Choroid plexus epithelial cell (primary cell): Measurements from ENCODE around the gene FBXL20.

Experiments used
- DNase-seq: peaks from one replicate; pipeline ENCODE4 v3.0.0-alpha.2; 2010; ENCODE audit warnings: low read depth
- H3K4me3 ChIP-seq: 2 replicates; pipeline ENCODE4 v1.5.1; 2011; ENCODE audit warnings: low read depth, mild to moderate bottlenecking, control low read depth, low read length, moderate library complexity
- TF ChIP-seq, protein P1 (sequence below): conservative IDR thresholded peaks from 2 replicates; pipeline ENCODE4 v1.5.1; 2011; ENCODE audit warnings: low read depth, mild to moderate bottlenecking, control low read depth, inconsistent platforms, low read length, moderate library complexity

FBXL20 gene

DNA sequence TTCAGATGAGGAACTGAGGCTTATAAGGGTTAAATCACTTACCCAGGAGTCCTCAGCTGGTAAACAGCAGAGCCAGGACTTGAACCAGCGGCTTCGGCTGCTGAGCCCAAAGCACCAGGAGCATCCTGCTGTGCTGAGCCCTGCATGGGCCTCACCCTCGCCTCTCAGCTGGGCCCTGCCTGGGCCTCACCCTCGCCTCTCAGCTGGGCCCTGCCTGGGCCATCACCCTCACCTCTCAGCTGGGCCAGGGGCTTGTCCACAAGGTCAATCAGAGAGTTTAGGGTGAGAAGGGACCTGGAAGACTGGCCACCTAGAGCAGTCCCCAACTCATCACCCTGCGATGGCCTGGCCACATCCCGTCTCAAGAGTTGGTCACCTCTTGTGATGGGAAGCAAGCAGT lies 179.9 kb downstream of the FBXL20 start:
- H3K4me3 ChIP-seq: no peak overlapping the region
- DNase-seq: no peak
- TF ChIP-seq, protein P1, sequence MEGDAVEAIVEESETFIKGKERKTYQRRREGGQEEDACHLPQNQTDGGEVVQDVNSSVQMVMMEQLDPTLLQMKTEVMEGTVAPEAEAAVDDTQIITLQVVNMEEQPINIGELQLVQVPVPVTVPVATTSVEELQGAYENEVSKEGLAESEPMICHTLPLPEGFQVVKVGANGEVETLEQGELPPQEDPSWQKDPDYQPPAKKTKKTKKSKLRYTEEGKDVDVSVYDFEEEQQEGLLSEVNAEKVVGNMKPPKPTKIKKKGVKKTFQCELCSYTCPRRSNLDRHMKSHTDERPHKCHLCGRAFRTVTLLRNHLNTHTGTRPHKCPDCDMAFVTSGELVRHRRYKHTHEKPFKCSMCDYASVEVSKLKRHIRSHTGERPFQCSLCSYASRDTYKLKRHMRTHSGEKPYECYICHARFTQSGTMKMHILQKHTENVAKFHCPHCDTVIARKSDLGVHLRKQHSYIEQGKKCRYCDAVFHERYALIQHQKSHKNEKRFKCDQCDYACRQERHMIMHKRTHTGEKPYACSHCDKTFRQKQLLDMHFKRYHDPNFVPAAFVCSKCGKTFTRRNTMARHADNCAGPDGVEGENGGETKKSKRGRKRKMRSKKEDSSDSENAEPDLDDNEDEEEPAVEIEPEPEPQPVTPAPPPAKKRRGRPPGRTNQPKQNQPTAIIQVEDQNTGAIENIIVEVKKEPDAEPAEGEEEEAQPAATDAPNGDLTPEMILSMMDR: no peak

DNA sequence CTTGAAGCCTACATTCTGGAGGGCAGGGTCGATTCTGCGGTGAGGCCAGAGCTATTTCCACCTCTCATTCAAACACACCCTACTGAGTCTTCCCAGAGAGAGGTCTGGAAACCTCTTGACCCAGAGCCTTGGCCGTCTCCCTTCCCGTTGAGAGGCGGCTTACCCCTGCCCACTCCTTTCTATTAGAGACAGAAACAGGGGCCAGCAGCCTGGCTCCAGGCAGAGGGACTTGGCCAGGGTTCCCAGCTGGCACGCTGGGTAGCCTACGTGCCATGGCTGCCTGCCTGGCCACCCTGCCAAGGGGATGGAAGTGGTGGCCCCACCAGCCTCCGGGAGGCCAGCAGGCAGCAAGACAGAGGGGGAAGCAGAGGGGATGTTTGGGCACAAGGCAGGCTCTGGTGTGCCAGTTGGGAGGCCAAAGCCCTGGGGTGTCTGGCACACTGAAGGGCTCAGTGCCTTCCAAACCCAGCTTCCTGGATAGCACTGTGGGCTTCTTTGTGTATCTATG lies 181.7 kb downstream of the FBXL20 start:
- TF ChIP-seq, protein P1: no peak
- H3K4me3 ChIP-seq: no peak overlapping the region
- DNase-seq: no peak

DNA sequence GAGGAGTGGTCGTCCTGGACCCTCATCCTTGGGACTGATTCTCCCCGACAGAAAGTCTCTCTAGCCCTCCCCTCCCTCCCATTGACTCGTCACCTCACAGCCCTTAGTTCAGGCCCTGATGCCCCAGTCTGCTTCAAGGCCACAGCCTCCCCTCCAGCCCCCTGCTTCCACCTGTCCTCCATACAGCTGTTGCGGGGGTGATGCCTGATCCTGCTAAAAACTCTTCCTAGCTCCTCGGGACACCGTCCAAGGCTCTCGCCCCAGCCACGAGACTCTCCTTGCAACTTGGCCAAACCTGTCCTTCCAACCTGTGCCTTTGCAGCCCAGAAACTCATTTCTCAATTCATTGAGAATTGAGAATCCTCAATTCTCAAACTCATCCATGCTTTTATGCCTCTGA lies 182.5 kb downstream of the FBXL20 start:
- no peak overlapping the region for H3K4me3 ChIP-seq
- TF ChIP-seq, protein P1: no peak
- no peak for DNase-seq

DNA sequence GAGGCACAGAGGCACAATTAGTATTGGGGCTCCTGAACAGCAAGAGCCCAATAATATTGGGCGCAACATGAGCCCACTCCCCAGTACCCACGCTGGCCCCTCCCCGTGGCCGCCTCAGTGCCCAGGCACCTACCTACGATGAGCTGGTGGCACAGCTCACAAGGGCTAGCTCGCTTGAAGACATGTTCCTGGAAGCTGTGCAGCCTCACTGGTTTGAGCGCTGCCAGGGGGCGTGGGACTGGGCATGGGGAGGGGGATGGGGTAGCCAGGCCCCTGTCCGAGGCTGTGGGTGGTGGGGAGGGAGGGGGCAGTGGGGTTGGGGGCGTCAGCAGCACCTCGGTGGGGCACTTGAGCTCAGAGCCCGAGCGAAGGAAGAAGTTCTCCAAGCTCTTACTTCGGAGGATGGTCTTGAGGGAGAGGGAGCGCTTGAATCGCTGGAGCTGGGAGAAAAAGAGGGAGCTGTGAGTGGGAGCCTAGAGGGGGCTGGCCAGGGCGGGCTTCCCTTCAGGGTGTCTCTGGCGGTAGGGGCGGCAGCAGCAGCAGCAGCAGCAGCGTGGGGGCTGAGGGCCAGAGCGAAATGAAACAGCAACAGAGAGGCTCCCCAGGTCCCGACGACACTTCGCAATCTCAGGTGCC lies 183.6 kb downstream of the FBXL20 start:
- TF ChIP-seq, protein P1: no peak
- no peak for DNase-seq
- no peak overlapping the region for H3K4me3 ChIP-seq

DNA sequence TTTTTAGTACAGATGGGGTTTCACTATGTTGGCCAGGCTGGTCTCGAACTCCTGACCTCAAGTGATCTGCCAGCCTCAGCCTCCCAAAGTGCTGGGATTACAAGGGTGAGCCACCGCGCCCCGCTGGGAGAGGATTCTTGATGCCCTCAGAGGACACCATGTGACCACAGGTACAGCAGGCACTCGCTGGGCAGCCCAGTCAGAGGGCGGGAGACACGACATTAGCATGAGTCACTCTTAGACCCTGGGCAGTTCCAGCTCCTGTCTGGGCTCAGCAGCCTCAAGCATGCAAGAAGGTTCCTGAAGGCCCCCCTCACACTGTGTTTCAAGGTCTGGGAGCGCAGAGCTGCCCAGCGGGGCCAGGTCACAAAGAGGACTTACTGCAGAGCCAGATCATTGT lies 187.6 kb downstream of the FBXL20 start:
- no peak overlapping the region for H3K4me3 ChIP-seq
- peak; percentile 45 for DNase-seq
- TF ChIP-seq, protein P1: no peak

DNA sequence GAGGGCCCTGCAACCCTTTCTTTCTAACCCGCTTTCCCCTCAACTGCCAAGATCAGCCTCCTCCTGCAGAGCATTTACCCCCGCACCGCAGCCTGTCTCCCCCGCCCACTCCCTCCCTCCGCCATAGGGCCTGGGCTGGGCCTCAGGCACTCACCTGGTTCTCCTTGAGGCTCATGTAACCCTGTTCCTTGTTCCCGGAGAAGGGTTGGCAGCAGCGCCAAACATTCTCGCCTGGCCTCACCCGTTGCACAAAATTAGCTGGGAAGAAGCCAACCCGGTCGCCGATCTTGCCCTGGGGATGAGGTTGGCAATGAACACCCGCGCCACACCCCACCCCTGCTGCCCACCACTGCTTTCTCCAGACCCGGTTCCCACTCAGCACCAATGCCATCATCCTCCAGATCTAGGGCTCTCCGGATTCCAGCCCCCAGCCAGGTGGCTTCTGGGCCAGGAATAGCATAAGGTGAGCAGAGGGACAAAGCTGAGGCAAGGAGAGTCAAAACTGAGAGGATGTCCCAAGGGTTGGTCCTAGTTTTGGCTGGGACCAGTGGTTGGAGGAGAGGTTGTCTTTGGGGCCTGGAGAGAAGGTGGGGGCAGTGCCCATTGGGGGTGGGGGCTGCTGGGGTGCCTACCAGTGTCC lies 188.5 kb downstream of the FBXL20 start:
- H3K4me3 ChIP-seq: no peak overlapping the region
- DNase-seq: no peak
- TF ChIP-seq, protein P1: no peak
